IPS-NIHi11 (cell line): ENCODE data around the gene IRF2BP1.

Source experiments
- DNase-seq: peaks from one replicate; pipeline ENCODE4 v3.0.0; 2012; ENCODE audit warnings: mixed read lengths, low spot score

Gene IRF2BP1, protein sequence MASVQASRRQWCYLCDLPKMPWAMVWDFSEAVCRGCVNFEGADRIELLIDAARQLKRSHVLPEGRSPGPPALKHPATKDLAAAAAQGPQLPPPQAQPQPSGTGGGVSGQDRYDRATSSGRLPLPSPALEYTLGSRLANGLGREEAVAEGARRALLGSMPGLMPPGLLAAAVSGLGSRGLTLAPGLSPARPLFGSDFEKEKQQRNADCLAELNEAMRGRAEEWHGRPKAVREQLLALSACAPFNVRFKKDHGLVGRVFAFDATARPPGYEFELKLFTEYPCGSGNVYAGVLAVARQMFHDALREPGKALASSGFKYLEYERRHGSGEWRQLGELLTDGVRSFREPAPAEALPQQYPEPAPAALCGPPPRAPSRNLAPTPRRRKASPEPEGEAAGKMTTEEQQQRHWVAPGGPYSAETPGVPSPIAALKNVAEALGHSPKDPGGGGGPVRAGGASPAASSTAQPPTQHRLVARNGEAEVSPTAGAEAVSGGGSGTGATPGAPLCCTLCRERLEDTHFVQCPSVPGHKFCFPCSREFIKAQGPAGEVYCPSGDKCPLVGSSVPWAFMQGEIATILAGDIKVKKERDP

DNA sequence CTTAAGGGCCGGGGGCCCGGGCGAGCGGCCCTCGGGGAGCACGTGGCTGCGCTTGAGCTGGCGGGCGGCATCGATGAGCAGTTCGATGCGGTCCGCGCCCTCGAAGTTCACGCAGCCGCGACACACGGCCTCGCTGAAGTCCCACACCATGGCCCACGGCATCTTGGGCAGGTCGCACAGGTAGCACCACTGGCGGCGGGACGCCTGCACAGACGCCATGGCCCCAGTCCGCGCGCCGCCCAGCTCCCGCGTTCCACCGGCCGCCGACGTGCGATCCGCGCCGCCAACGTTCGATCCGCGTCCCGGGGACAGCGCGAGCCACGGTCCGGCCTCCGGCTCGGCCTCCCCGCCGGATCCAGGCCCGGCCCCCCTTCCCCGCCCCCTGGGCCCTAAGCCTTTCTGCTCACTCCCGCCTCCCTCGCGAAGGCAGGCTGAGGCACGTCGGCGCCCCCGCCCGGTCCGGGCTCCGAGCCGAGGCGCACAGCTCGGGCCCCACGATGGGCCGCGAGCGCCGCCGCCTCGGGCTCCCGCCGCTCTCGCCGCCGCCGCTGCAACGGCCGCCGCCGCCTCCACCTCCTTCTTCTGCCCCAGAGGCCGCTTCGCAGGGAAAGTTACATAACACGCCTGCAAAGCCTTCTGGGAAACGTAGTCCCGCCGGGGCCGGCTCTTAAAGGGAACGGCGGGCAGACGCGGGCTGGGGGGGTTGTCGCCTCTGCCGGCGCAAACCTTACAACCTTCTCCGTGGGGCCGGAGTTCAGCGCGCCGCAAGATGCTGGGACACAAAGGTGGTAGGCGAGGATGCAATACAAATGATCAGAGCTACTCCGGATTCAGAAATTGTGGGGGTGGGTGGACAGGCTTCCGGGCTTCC lies at the start of gene IRF2BP1:
TSS of gene IRF2BP1 (minus strand) at position 586 of the 871 bp plus-strand sequence. CDS start at position 219, 367 bp downstream.
- DNase-seq: peak; percentile 86

DNA sequence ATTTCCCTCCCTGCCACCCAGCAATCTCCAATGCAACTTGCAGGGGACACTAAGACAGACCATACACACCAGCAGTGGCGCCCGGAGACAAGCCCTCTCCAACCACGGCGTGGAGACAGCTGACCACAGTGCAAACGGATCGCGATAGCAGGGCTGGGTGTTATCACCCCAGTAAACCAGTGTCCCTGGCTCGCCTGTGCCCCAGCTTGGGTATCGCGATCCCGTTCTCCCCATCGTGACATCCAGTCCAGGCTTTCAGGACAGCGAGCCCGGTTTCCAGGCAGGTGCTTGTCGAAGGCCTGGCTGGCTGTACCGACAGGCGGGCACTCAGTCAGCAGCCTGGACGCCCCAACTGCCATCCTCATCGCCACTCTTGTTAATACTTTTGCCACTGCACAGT lies 49.3 kb upstream of the IRF2BP1 start:
- no peak for DNase-seq

DNA sequence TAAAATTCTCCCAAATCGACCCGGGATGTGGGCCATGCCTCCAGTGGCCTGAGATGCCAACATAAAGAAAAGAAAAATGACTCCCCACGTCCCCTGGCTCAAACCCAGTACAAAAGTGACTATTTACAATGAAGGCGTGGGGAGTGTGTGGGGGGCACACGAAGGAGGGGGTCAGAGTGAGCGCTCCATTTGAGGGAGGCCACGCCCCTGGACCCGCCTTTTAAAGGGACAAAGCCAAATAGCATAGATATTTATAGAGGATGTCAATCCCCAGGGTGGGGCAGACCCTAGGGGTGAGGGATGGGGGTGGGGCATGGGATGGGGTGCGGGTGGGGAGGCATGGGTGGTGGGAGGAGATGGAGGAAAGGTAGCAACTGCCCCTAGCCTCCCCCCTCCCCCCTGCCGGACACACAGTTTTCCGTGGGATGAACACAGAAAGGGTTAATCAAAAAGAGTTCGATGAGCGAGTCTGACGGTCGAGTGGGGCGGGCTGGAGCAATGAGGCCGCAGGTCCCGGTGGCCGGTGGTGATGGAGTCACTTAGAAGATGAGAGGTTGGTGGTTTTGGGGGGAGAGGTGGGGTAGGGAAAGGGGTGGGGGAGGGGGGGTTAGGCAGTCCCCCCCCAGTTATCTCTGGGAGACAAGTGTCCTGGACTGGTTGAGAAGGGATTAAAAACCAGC lies 48.8 kb upstream of the IRF2BP1 start:
- DNase-seq: peak; percentile 30

DNA sequence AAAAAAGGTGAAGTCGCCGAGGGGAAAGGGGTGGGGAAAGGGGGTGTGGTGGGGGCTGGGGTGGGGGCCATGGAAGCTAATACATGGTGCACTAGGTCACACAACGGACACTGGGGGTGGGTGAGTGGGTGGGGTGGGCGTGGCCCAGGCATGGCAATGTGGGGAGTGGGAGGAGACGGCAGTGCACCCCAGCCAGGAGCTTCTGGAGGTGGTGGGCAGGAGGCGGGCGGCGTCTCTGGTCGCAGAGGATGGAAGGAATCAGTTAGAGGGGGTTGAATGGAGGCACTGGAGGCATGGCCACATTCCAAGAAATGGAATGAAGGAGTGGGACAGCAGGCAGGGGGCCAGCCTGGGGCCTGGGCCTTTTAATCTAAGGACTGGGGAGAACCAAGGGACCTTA lies 47.8 kb upstream of the IRF2BP1 start:
- DNase-seq: no peak

DNA sequence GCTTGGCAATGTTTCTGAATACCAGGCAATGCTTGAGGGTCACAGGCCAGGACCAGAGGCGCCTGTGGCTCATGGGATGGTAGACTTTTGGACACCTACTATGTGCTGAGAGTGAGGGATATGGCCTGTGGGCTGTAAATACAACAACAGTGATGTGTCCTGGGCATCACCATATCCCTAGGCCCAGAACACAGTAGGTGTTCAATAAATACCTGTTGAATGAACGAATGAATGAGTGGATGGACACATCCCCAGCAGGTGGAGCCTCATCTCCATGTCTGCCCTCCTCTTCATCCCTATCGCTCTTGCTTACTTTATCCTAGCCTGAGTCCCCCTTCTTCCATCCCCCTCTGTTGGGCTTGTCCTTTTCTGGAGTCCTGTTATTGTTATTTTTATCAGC lies 45.1 kb upstream of the IRF2BP1 start:
- no peak for DNase-seq

DNA sequence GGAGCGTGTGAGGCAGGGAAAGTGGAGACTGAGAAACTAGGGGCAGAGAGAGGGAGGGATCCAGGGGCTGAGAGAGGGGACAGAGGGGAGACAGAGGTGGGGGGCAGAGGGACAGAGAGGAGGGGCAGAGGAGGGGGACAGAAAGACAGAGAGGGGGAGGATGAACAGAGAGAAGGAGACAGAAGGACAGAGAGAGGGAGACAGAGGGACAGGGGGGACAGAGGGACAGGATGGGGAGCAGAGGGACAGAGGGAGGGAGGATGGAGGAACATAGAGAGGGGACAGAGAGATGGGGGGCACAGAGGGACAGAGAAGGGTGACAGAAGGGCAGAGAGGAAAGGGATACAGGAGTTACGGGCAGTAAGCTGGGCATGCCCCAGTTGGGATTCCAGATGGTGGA lies 43.3 kb upstream of the IRF2BP1 start:
- no peak for DNase-seq

DNA sequence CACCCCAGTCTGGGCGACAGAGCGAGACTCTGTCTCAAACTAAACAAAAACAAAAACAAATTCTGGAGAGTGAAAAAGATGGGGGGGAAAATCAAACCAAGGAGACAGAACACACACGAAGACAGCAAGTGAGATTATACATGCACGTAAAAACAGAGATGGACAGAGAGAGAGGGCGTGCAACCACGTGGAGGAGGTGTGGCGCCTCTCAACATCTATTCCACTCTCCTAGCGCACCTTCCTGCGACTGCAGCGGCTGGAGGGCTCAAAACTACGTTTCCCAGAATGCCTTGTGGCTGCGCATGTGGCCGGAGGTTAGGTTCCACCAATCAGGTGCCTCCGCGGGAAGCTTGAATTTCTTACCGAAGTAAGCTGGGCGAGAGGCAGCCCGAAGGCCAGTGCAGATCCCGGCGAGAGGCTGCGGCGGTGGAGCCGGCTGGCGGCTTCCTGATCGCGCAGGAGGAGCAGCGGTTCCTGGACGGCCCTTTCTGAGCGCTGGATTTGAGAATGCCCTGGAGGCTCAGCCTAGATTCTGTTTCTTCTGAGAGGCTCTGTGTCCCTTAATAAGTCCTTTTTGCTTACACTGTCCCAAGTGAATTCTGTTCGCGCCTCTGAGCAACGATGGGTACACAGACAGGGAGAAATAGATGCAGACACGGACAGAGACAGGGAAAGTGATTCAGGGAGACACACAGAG lies 41.8 kb upstream of the IRF2BP1 start:
- peak; percentile 98 for DNase-seq

DNA sequence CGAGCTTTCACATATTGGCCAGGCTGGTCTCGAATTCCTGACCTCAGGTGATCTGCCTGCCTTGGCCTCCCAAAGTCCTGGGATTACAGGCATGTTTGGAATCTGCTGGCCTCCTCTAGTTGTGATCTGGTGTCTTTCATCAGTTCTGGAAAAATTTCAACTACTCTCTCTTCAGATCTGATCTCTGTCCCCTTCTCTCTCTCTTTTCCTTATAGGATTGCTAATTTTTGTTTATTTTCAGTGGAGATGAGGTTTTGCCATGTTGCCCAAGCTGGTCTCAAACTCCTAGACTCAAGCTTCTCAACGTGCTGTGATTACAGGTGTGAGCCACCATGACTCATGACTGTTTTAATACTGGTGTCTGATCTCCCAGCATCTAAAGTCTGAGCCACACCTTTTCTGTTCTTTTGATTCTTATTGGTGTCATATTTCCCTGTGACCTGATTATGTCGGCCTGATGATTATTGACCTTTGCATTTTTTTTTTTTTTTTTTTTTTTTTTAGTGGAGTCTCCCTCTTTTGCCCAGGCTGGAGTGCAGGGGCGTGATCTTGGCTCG lies 39.0 kb upstream of the IRF2BP1 start:
- DNase-seq: no peak

DNA sequence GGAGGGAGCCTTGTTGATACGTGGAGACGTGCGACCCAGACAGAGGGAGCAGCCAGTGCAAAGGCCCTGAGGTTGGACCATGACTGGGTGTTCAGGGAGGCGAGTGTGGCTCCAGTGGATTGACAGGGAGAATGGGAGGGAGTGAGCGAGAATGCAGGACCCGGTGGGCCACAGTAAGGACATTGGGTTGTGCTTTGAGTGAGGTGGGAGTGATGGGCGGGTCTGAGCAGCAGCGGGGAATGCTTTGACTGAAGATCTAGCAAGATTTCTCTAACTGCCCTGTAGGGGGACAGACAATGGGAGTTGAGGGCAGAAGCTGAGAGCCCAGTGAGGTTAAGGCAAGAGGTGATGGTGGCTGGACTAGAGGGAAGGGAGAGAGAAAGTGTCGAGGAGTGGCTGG lies 36.3 kb upstream of the IRF2BP1 start:
- DNase-seq: peak; percentile 43

DNA sequence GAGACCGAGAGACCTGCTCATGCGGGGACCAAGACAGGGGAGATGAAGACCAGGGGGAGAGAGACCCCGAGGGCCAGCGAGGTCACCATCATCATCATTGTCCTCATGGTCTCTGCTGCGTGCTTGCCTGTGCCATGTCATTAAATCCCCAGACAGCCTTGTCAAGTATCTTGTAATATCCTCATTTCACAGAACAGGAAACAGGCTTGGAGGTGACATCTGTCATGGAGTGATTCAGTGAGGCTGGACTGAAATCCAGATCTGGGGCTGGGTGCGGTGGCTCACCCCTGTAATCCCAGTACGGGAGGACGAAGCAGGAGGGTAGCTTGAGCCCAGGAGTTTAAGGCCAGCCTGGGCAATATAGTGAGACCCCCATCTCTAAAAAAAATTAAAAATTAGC lies 34.5 kb upstream of the IRF2BP1 start:
- DNase-seq: no peak

DNA sequence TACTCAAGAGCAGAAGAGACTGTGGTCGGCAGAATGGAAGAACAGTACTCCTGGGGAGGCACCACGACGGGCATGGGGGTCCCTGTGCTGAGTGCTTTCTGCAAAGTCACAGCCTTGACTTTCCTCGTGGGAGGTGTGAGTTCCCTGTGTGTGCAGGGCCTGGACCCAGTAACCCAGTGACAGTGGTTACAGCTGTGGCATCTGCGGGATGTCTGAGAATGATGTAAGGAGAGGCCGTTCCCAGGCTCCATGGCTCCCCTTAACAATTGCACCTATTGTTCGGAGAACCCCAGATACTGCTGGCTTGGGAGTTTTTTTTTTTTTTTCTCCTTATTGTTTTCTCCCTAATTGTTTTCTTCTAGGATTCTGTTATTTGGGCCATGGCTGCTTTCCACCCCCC lies 33.7 kb upstream of the IRF2BP1 start:
- DNase-seq: no peak

DNA sequence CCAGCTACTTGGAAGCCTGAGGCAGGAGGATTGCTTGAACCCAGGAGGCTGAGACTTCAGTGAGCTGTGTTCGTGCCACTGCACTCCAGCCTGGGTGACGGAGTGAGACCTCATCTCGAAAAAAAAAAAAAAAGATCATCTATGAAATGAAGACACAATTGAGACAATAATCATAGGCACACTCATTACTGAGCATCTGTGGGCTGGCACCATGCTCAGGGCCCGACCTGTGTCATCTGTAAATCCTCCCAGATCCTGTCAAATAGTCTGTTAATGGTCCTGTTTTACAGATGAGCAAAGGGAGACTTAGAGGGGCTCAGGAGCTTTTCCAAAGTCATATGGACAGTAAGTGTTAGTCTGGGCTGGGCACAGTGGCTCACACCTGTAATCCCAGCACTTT lies 32.8 kb upstream of the IRF2BP1 start:
- no peak for DNase-seq

DNA sequence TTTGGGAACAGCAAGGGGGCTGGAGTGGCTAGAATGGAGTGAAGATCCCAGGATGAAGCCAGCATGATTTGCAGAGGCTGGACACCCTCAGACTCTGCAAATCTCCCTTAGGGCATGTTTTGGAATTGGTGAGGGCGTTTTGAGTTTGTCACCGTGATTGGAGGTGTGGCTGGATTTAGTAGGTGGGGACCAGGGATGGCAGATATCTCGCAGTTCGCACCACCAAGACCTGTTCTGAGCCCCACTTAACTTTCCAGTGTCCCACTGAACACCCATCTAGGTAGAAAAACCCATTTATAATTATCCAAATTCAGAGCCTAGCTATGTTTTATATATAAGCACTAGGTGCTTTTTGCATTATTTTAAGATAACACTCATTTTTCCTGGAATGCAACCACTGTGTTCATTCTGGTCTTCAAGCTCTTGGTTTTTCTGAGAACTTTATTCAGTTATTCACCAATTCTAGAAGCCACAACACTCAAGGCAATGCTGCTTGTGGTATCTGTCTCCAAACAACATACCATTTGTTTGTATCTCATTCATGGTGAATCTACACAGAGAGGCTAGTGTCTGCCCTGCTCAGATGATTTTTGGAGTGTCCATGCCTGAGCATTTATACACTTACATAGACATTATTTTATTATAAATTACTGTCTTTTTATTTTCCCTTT lies 31.6 kb upstream of the IRF2BP1 start:
- no peak for DNase-seq

DNA sequence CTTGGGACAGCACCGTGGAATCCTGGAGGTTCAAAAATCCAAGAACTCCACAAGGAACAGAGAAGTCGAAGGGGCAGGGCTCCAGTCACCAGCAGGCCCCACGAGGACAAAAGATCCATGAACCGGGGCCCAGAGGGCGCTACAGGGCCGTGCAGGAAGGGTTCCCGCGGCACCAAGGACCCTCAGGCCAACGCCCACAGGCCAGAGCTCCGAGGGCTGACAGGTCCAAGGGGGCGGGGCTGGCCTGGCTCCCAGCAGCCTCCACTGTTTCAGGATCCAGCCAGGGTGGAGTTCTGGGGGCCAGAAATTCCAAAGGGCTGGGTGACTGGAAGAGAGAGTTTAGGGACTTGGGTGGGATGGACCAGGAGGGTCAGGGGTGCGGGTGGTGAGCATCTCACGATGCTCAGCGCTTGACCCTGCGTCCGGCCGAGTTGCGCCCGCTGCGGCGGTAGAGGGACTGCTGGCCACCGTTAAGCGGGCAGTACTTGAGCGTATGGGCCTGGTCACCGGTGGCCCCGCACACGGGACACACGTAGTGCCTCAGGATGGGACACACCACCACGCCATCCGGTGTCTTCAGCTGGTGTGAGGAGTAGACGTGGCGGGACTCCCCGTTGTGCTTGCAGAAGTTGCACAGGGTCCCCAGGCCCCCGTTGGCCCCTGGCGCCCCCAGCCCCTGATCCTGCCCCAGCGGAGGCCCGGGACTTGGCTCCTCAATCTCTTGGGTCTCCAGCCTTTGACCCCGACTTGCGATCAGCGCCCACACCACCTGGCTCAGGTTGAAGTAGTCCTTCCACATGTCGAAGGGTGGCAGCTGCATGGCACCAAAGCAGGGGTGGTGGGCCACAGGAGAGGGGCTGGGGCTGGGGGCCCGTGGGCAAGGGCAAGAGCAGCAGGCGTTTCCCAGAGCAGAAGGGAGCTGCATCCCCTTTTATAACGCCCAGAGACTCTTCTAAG lies 28.2 kb upstream of the IRF2BP1 start, which contains the start of gene NANOS2:
TSS of gene NANOS2 (minus strand) at position 905 of the 957 bp plus-strand sequence. CDS start at position 820, 85 bp downstream.
- DNase-seq: peak; percentile 86

DNA sequence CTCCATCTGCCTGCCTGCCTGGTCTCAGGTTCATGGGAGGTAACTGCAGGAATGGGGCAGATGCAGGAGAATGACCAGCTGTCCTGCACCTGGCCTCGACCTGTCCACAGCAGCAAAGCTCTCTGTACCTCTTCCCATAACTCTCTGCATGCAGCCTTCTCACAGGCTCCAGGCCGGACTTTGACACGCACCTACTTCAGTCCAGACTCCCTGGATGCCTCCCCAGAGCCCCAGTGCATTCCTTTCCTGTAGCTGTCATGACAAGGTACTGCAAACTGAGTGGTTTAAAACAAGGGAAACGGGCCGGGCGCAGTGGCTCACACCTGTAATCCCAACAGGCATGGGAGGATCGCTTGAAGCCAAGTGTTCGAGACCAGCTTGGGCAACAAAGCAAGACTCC lies 25.4 kb upstream of the IRF2BP1 start:
- DNase-seq: no peak

DNA sequence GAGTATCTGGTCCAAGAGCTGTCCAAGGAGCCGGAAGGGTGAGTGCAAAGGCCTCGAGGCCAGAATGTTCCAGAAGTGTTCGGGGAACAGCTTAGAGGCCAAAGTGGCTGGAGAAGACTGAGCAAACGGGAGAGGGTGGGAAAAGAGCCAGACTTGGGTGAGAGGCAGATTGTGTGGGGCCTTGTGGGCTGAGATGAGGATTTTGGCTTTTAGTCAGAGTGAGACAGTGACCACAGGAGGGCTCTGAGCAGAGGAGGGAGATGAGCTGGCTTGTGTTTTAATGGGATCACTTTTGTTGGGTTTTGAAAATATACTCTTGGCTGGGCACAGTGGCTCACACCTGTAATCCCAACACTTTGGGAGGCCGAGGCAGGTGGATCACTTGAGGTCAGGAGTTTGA lies 23.0 kb upstream of the IRF2BP1 start:
- no peak for DNase-seq

DNA sequence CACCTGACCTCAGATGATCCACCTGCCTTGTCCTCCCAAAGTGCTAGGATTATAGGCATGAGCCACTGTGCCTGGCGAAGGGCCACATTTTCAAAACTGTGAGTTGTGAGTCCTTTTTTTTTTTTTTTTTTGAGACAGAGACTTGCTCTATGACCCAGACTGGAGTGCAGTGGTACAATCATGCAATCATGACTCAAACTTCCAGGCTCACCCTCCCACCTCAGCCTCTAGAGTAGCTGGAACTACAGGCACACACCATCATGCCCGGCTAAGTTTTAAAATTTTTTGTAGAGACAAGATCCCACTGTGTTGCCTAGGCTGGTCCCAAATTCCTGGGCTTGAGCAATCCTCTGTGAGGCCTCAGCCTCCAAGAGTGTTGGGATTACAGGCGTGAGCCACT lies 20.3 kb upstream of the IRF2BP1 start:
- no peak for DNase-seq

DNA sequence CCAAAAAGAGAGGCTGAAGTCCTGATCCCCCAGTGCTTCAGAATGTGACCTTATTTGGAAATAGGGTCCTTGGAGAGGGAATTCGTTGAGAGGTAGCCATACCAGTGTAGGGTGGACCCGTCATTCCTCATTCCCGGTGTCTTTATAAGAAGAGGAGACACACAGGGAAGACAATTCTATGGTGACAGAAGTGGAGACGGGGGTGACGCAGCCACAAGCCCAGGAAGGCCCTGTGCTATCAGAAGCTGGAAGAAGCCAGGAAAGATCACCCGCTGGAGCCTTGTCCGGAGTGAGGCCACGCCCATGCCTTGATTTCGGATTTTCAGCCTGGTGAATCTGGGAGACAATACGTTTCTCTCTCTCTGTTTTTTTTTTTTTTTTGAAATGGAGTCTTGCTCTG lies 19.1 kb upstream of the IRF2BP1 start:
- no peak for DNase-seq
